Testis (tissue), 2 donors: ENCODE measurements around the gene MAGEF1.

ENCODE experiments used
- CTCF ChIP-seq, 3 experiments: fragments of 450-650 bp in 2 of 3; fragments of 200-600 bp in 1 of 3; sonication (generic) in 1 of 3; IDR thresholded peaks; one replicate each; pipeline ENCODE4 v1.5.1; 2016 to 2019; ENCODE audit warnings: antibody characterized with exemption in 3 of 3, mild to moderate bottlenecking in 2 of 3, moderate library complexity in 1 of 3
- POLR2A ChIP-seq: fragments of 450-650 bp; IDR thresholded peaks from one replicate; pipeline ENCODE4 v1.6.1; 2017; ENCODE audit warnings: antibody characterized with exemption, mild to moderate bottlenecking, moderate library complexity

- TF ChIP-seq CTCF (IDR thresholded peaks at IDR 0.05) (no peak), POLR2A (no peak)
Observed at GRCh38 chr3:184738506-184738890, 26.6 kb upstream of the MAGEF1 start.
